Fibroblast of skin of left quadriceps (primary cell): ENCODE results near the gene SNRPA.
"Not testable (repeated sequence)": the region's sequence is repeated elsewhere in the genome, so short reads cannot be mapped to it uniquely, and the experiment has no call there.

Experiments
- DNase-seq, 2 experiments: peaks; one replicate each; pipeline ENCODE4 v3.0.0-alpha.2; 2013; ENCODE audit warnings: low read depth in 2 of 2

Gene SNRPA

GRCh38 chr19:40777645-40777936 is 26.6 kb downstream of the SNRPA start:
- DNase-seq: no peak

GRCh38 chr19:40777937-40778705 is 27.1 kb downstream of the SNRPA start, which contains the start of gene RAB4B:
Gene RAB4B (plus strand): TSS chr19:40778247. CDS start chr19:40778376, 129 bp downstream.
- DNase-seq: peak; percentile 99

- no peak for DNase-seq
Measured at GRCh38 chr19:40778706-40779284, 27.8 kb downstream of the SNRPA start.

- no peak for DNase-seq
Measured at GRCh38 chr19:40780582-40780981, 29.6 kb downstream of the SNRPA start.

- DNase-seq: no peak
Measured at GRCh38 chr19:40781140-40781539, 30.1 kb downstream of the SNRPA start.

GRCh38 chr19:40783711-40784110 is 32.7 kb downstream of the SNRPA start:
- no peak for DNase-seq

GRCh38 chr19:40784146-40784545 is 33.1 kb downstream of the SNRPA start:
- DNase-seq: not testable (repeated sequence)

- DNase-seq: no peak
Measured at GRCh38 chr19:40785526-40785925, 34.5 kb downstream of the SNRPA start.

- no peak for DNase-seq
Measured at GRCh38 chr19:40786060-40787037, 35.3 kb downstream of the SNRPA start.

- DNase-seq: no peak
Measured at GRCh38 chr19:40791349-40791748, 40.3 kb downstream of the SNRPA start.

- no peak for DNase-seq
Measured at GRCh38 chr19:40791996-40792395, 41.0 kb downstream of the SNRPA start.

- DNase-seq: no peak
Measured at GRCh38 chr19:40797166-40797962, 46.4 kb downstream of the SNRPA start.

- no peak for DNase-seq
Measured at GRCh38 chr19:40797963-40798682, 47.1 kb downstream of the SNRPA start.

GRCh38 chr19:40798683-40799557 is 47.9 kb downstream of the SNRPA start, which contains the start of gene EGLN2:
Gene EGLN2 (plus strand): TSS chr19:40799191. CDS start chr19:40800573, 1,382 bp downstream.
- peak; percentile 100 for DNase-seq

- no peak for DNase-seq
Measured at GRCh38 chr19:40799558-40800338, 48.7 kb downstream of the SNRPA start.

GRCh38 chr19:40800339-40800996 is 49.5 kb downstream of the SNRPA start:
- no peak for DNase-seq

- DNase-seq: no peak
Measured at GRCh38 chr19:40800997-40801377, 50.0 kb downstream of the SNRPA start.
